Tibial artery (tissue), 4 donors: ENCODE data around the gene SLC9A9.

Experiments
- DNase-seq, 2 donors: peaks; one replicate each; pipeline ENCODE4 v3.0.0-alpha.2; 2019
- H3K27ac ChIP-seq, 2 donors: fragments of 200-600 bp; sonication (generic) in 1 of 2; 1 replicate in 1 of 2; 2 replicates in 1 of 2; pipeline ENCODE4 v1.5.1; 2018 to 2019; ENCODE audit warnings: mild to moderate bottlenecking in 1 of 2
- H3K27me3 ChIP-seq, 2 donors: fragments of 200-600 bp; sonication (generic) in 1 of 2; one replicate each; pipeline versions ENCODE4 v1.5.1 to v1.6.0; 2016 to 2019
- H3K36me3 ChIP-seq, 3 donors: fragments of 200-600 bp; sonication (generic) in 2 of 3; one replicate each; pipeline ENCODE4 v1.5.1; 2016 to 2019; ENCODE audit warnings: mild to moderate bottlenecking in 2 of 3
- H3K4me1 ChIP-seq, 4 donors: fragments of 200-600 bp; sonication (generic) in 2 of 4; 1 replicate in 3 of 4; 2 replicates in 1 of 4; pipeline ENCODE4 v1.5.1; 2016 to 2019
- H3K4me3 ChIP-seq, 2 donors: fragments of 200-600 bp; sonication (generic) in 1 of 2; 1 replicate in 1 of 2; 2 replicates in 1 of 2; pipeline ENCODE4 v1.5.1; 2018 to 2019; ENCODE audit warnings: mild to moderate bottlenecking in 2 of 2
- H3K9me3 ChIP-seq, 3 donors: fragments of 200-600 bp; sonication (generic) in 1 of 3; one replicate each; pipeline ENCODE4 v1.5.1; 2016 to 2019
- CTCF ChIP-seq, 2 experiments: fragments of 200-600 bp in 1 of 2; fragments of 450-650 bp in 1 of 2; IDR thresholded peaks; one replicate each; pipeline ENCODE4 v1.5.1; 2017 to 2019; ENCODE audit warnings: antibody characterized with exemption in 2 of 2, mild to moderate bottlenecking in 1 of 2, moderate library complexity in 1 of 2
- intact Hi-C: fragments of 100-400 bp; cut with DNase I; formaldehyde crosslinking; loops from one replicate; pipeline ENCODE4 v1.15.0; 2023; ENCODE audit warnings: low total_unique reads

The SLC9A9 gene

GRCh38 chr3:143576568-143577270, 271.5 kb downstream of the SLC9A9 start:
- DNase-seq: no peak
- intact Hi-C loops: no loop called here
- peaks cover 0 to 6% (median 0%) of the 10 kb centered on the region in 3 donors for H3K36me3 ChIP-seq
- H3K27me3 ChIP-seq: no peaks in the 10 kb centered on the region
- no peak overlapping the region for H3K27ac ChIP-seq
- H3K4me1 ChIP-seq: no peaks in the 10 kb centered on the region
- TF ChIP-seq CTCF (IDR thresholded peaks at IDR 0.05): no peak
- no peak overlapping the region for H3K4me3 ChIP-seq
- H3K9me3 ChIP-seq: no peaks in the 10 kb centered on the region

- no peaks in the 10 kb centered on the region for H3K4me1 ChIP-seq
- H3K36me3 ChIP-seq: peaks cover 0 to 6% (median 0%) of the 10 kb centered on the region in 3 donors
- H3K4me3 ChIP-seq: no peak overlapping the region
- no peak overlapping the region for H3K27ac ChIP-seq
- intact Hi-C loops: no loop called here
- no peaks in the 10 kb centered on the region for H3K27me3 ChIP-seq
- no peaks in the 10 kb centered on the region for H3K9me3 ChIP-seq
- no peak for DNase-seq
- no peak for TF ChIP-seq CTCF (IDR thresholded peaks at IDR 0.05)
Measured at GRCh38 chr3:143574933-143575332, 273.3 kb downstream of the SLC9A9 start.

- intact Hi-C loops: no loop called here
- no peak overlapping the region for H3K27ac ChIP-seq
- TF ChIP-seq CTCF (IDR thresholded peaks at IDR 0.05): no peak
- no peaks in the 10 kb centered on the region for H3K27me3 ChIP-seq
- no peaks in the 10 kb centered on the region for H3K4me1 ChIP-seq
- peaks cover 0 to 6% (median 0%) of the 10 kb centered on the region in 3 donors for H3K36me3 ChIP-seq
- H3K4me3 ChIP-seq: no peak overlapping the region
- H3K9me3 ChIP-seq: no peaks in the 10 kb centered on the region
- DNase-seq: no peak
Measured at GRCh38 chr3:143573610-143574303, 274.5 kb downstream of the SLC9A9 start.

- intact Hi-C loops: no loop called here
- no peak for DNase-seq
Measured at GRCh38 chr3:143571548-143571947, 276.7 kb downstream of the SLC9A9 start.

GRCh38 chr3:143567823-143568222, 280.4 kb downstream of the SLC9A9 start:
- H3K9me3 ChIP-seq: no peaks in the 10 kb centered on the region
- H3K4me1 ChIP-seq: no peaks in the 10 kb centered on the region
- intact Hi-C loops: no loop called here
- H3K27ac ChIP-seq: no peak overlapping the region
- no peaks in the 10 kb centered on the region for H3K36me3 ChIP-seq
- H3K4me3 ChIP-seq: no peak overlapping the region
- no peak for TF ChIP-seq CTCF (IDR thresholded peaks at IDR 0.05)
- no peak for DNase-seq
- H3K27me3 ChIP-seq: no peaks in the 10 kb centered on the region

More at GRCh38 chr3:143571548-143571947, 276.7 kb downstream of the SLC9A9 start:
- H3K9me3 ChIP-seq: no peaks in the 10 kb centered on the region
- no peak for TF ChIP-seq CTCF (IDR thresholded peaks at IDR 0.05)
- no peaks in the 10 kb centered on the region for H3K27me3 ChIP-seq
- no peaks in the 10 kb centered on the region for H3K36me3 ChIP-seq
- no peaks in the 10 kb centered on the region for H3K4me1 ChIP-seq
- no peak overlapping the region for H3K4me3 ChIP-seq
- H3K27ac ChIP-seq: no peak overlapping the region
